ENCODE data around the gene NXNL1.
"Not testable (repeated sequence)": the region's sequence is repeated elsewhere in the genome, so short reads cannot be mapped to it uniquely, and the experiment has no call there.

NXNL1 gene

GRCh38 chr19:17460372-17461230, at the start of gene NXNL1:
NXNL1 (minus strand) TSS chr19:17460926; CDS start chr19:17460869, 57 bp downstream.
- H3K9me3 ChIP-seq (ENCODE audit: low read length), result no peaks in the 10 kb centered on the region
- H3K36me3 ChIP-seq (ENCODE audit: insufficient read depth, low read length), result no peaks in the 10 kb centered on the region
- H3K4me3 ChIP-seq (ENCODE audit: low read depth in 1 of 2, low read length in 2 of 2), result no peak within 1 kb of the TSS
- H3K4me1 ChIP-seq (ENCODE audit: insufficient read depth, low read length), result no peaks in the 10 kb centered on the region
- H3K27me3 ChIP-seq (ENCODE audit: control insufficient read depth in 1 of 2, insufficient read depth in 2 of 2, low read length in 2 of 2), result peaks cover 0 to 30% of the 10 kb centered on the region in 2 donors
- no peak within 1 kb of the TSS for H3K27ac ChIP-seq (ENCODE audit: low read depth, low read length)
- H3K9ac ChIP-seq (ENCODE audit: low read length), result no peak within 1 kb of the TSS

GRCh38 chr19:17508558-17508933, 47.8 kb upstream of the NXNL1 start:
- not testable (repeated sequence) for H3K9me3 ChIP-seq (ENCODE audit: low read length); H3K27ac ChIP-seq (ENCODE audit: low read depth, low read length); H3K9ac ChIP-seq (ENCODE audit: low read length); H3K36me3 ChIP-seq (ENCODE audit: insufficient read depth, low read length); H3K27me3 ChIP-seq (ENCODE audit: control insufficient read depth in 1 of 2, insufficient read depth in 2 of 2, low read length in 2 of 2); H3K4me3 ChIP-seq (ENCODE audit: low read depth in 1 of 2, low read length in 2 of 2)
- peaks cover 14% of the 10 kb centered on the region for H3K4me1 ChIP-seq (ENCODE audit: insufficient read depth, low read length)

- no peak overlapping the region for H3K27ac ChIP-seq (ENCODE audit: low read depth, low read length)
- no peaks in the 10 kb centered on the region for H3K27me3 ChIP-seq (ENCODE audit: control insufficient read depth in 1 of 2, insufficient read depth in 2 of 2, low read length in 2 of 2)
- no peak overlapping the region for H3K9ac ChIP-seq (ENCODE audit: low read length)
- no peak overlapping the region for H3K4me3 ChIP-seq (ENCODE audit: low read depth in 1 of 2, low read length in 2 of 2)
- peaks cover 10% of the 10 kb centered on the region for H3K4me1 ChIP-seq (ENCODE audit: insufficient read depth, low read length)
- no peaks in the 10 kb centered on the region for H3K36me3 ChIP-seq (ENCODE audit: insufficient read depth, low read length)
- no peaks in the 10 kb centered on the region for H3K9me3 ChIP-seq (ENCODE audit: low read length)
Measured at GRCh38 chr19:17506745-17507144, 46.0 kb upstream of the NXNL1 start.

GRCh38 chr19:17505223-17505622, 44.5 kb upstream of the NXNL1 start:
- H3K4me3 ChIP-seq (ENCODE audit: low read depth in 1 of 2, low read length in 2 of 2), result no peak overlapping the region
- peaks cover 4% of the 10 kb centered on the region for H3K4me1 ChIP-seq (ENCODE audit: insufficient read depth, low read length)
- no peak overlapping the region for H3K27ac ChIP-seq (ENCODE audit: low read depth, low read length)
- H3K27me3 ChIP-seq (ENCODE audit: control insufficient read depth in 1 of 2, insufficient read depth in 2 of 2, low read length in 2 of 2), result no peaks in the 10 kb centered on the region
- H3K9ac ChIP-seq (ENCODE audit: low read length), result no peak overlapping the region
- H3K36me3 ChIP-seq (ENCODE audit: insufficient read depth, low read length), result peaks cover 12% of the 10 kb centered on the region
- H3K9me3 ChIP-seq (ENCODE audit: low read length), result no peaks in the 10 kb centered on the region

GRCh38 chr19:17504456-17504855, 43.7 kb upstream of the NXNL1 start:
- no peak overlapping the region for H3K27ac ChIP-seq (ENCODE audit: low read depth, low read length)
- no peak overlapping the region for H3K4me3 ChIP-seq (ENCODE audit: low read depth in 1 of 2, low read length in 2 of 2)
- no peaks in the 10 kb centered on the region for H3K27me3 ChIP-seq (ENCODE audit: control insufficient read depth in 1 of 2, insufficient read depth in 2 of 2, low read length in 2 of 2)
- H3K36me3 ChIP-seq (ENCODE audit: insufficient read depth, low read length), result peaks cover 13% of the 10 kb centered on the region
- peaks cover 6% of the 10 kb centered on the region for H3K4me1 ChIP-seq (ENCODE audit: insufficient read depth, low read length)
- H3K9ac ChIP-seq (ENCODE audit: low read length), result no peak overlapping the region
- no peaks in the 10 kb centered on the region for H3K9me3 ChIP-seq (ENCODE audit: low read length)

GRCh38 chr19:17504030-17504429, 43.3 kb upstream of the NXNL1 start:
- no peak overlapping the region for H3K4me3 ChIP-seq (ENCODE audit: low read depth in 1 of 2, low read length in 2 of 2)
- H3K27ac ChIP-seq (ENCODE audit: low read depth, low read length), result no peak overlapping the region
- peaks cover 13% of the 10 kb centered on the region for H3K36me3 ChIP-seq (ENCODE audit: insufficient read depth, low read length)
- H3K9me3 ChIP-seq (ENCODE audit: low read length), result no peaks in the 10 kb centered on the region
- H3K4me1 ChIP-seq (ENCODE audit: insufficient read depth, low read length), result peaks cover 6% of the 10 kb centered on the region
- H3K27me3 ChIP-seq (ENCODE audit: control insufficient read depth in 1 of 2, insufficient read depth in 2 of 2, low read length in 2 of 2), result no peaks in the 10 kb centered on the region
- no peak overlapping the region for H3K9ac ChIP-seq (ENCODE audit: low read length)

- Histone ChIP-seq H3K9ac (ENCODE audit: low read length) (no peak overlapping the region), H3K4me3 (ENCODE audit: low read depth in 1 of 2, low read length in 2 of 2) (no peak overlapping the region), H3K4me1 (ENCODE audit: insufficient read depth, low read length) (peaks cover 6% of the 10 kb centered on the region), H3K9me3 (ENCODE audit: low read length) (no peaks in the 10 kb centered on the region), H3K36me3 (ENCODE audit: insufficient read depth, low read length) (peaks cover 13% of the 10 kb centered on the region), H3K27ac (ENCODE audit: low read depth, low read length) (no peak overlapping the region), H3K27me3 (ENCODE audit: control insufficient read depth in 1 of 2, insufficient read depth in 2 of 2, low read length in 2 of 2) (no peaks in the 10 kb centered on the region)
Measured at GRCh38 chr19:17503240-17503639, 42.5 kb upstream of the NXNL1 start.

- Histone ChIP-seq H3K27me3 (ENCODE audit: control insufficient read depth in 1 of 2, insufficient read depth in 2 of 2, low read length in 2 of 2) (no peaks in the 10 kb centered on the region), H3K36me3 (ENCODE audit: insufficient read depth, low read length) (peaks cover 13% of the 10 kb centered on the region), H3K9ac (ENCODE audit: low read length) (no peak overlapping the region), H3K4me3 (ENCODE audit: low read depth in 1 of 2, low read length in 2 of 2) (no peak overlapping the region), H3K9me3 (ENCODE audit: low read length) (no peaks in the 10 kb centered on the region), H3K4me1 (ENCODE audit: insufficient read depth, low read length) (peaks cover 9% of the 10 kb centered on the region), H3K27ac (ENCODE audit: low read depth, low read length) (no peak overlapping the region)
Measured at GRCh38 chr19:17500447-17501198, 39.9 kb upstream of the NXNL1 start.

GRCh38 chr19:17499648-17500446, 39.1 kb upstream of the NXNL1 start:
- H3K4me3 ChIP-seq (ENCODE audit: low read depth in 1 of 2, low read length in 2 of 2), result no peak overlapping the region
- peaks cover 13% of the 10 kb centered on the region for H3K36me3 ChIP-seq (ENCODE audit: insufficient read depth, low read length)
- H3K27ac ChIP-seq (ENCODE audit: low read depth, low read length), result no peak overlapping the region
- H3K9me3 ChIP-seq (ENCODE audit: low read length), result no peaks in the 10 kb centered on the region
- H3K27me3 ChIP-seq (ENCODE audit: control insufficient read depth in 1 of 2, insufficient read depth in 2 of 2, low read length in 2 of 2), result no peaks in the 10 kb centered on the region
- no peak overlapping the region for H3K9ac ChIP-seq (ENCODE audit: low read length)
- H3K4me1 ChIP-seq (ENCODE audit: insufficient read depth, low read length), result peaks cover 9% of the 10 kb centered on the region

- not testable (repeated sequence) for H3K4me1 ChIP-seq (ENCODE audit: insufficient read depth, low read length); H3K27ac ChIP-seq (ENCODE audit: low read depth, low read length); H3K9ac ChIP-seq (ENCODE audit: low read length); H3K9me3 ChIP-seq (ENCODE audit: low read length); H3K4me3 ChIP-seq (ENCODE audit: low read depth in 1 of 2, low read length in 2 of 2); H3K27me3 ChIP-seq (ENCODE audit: control insufficient read depth in 1 of 2, insufficient read depth in 2 of 2, low read length in 2 of 2)
- H3K36me3 ChIP-seq (ENCODE audit: insufficient read depth, low read length), result peaks cover 13% of the 10 kb centered on the region
Measured at GRCh38 chr19:17499025-17499424, 38.3 kb upstream of the NXNL1 start.

GRCh38 chr19:17497149-17497798, 36.5 kb upstream of the NXNL1 start:
- H3K4me3 ChIP-seq (ENCODE audit: low read depth in 1 of 2, low read length in 2 of 2), result no peak overlapping the region
- no peaks in the 10 kb centered on the region for H3K27me3 ChIP-seq (ENCODE audit: control insufficient read depth in 1 of 2, insufficient read depth in 2 of 2, low read length in 2 of 2)
- H3K4me1 ChIP-seq (ENCODE audit: insufficient read depth, low read length), result peaks cover 9% of the 10 kb centered on the region
- no peak overlapping the region for H3K27ac ChIP-seq (ENCODE audit: low read depth, low read length)
- H3K9ac ChIP-seq (ENCODE audit: low read length), result no peak overlapping the region
- no peaks in the 10 kb centered on the region for H3K9me3 ChIP-seq (ENCODE audit: low read length)
- peaks cover 13% of the 10 kb centered on the region for H3K36me3 ChIP-seq (ENCODE audit: insufficient read depth, low read length)
